Adrenal gland (tissue), 12 donors: ENCODE results near the gene AP2M1. TPM values are rescaled to one million over a fixed set of nuclear protein-coding genes. Genes with fewer than 3 reads are reported as not detected.
A peak's percentile ranks its signal among the peaks of the same experiment; 100 is the strongest.

ENCODE experiments used
- DNase-seq, 7 donors: peaks; one replicate each; pipeline ENCODE4 v3.0.0-alpha.2; 2019 to 2020
- H3K27ac ChIP-seq, 5 donors: fragments of 200-600 bp; sonication (generic) in 4 of 5; 1 replicate in 3 of 5; 2 replicates in 2 of 5; pipeline versions ENCODE4 v1.5.1 to v1.8.0; 2016 to 2020; ENCODE audit warnings: mild to moderate bottlenecking in 1 of 5
- H3K27me3 ChIP-seq: fragments of 200-600 bp; 2 replicates; pipeline ENCODE4 v1.8.0; 2021
- H3K36me3 ChIP-seq, 2 donors: fragments of 200-600 bp; replicated peaks in 1 of 2; 1 replicate in 1 of 2; 2 replicates in 1 of 2; pipeline versions ENCODE4 v1.5.1 to v1.8.0; 2018 to 2022
- H3K4me1 ChIP-seq, 2 donors: fragments of 200-600 bp; replicated peaks in 1 of 2; 1 replicate in 1 of 2; 2 replicates in 1 of 2; pipeline versions ENCODE4 v1.5.1 to v1.8.0; 2018 to 2021
- H3K4me3 ChIP-seq, 4 donors: fragments of 200-600 bp; sonication (generic) in 3 of 4; one replicate each; pipeline ENCODE4 v1.5.1; 2016 to 2018
- H3K9me3 ChIP-seq, 3 donors: fragments of 200-600 bp; sonication (generic) in 1 of 3; replicated peaks in 1 of 3; 1 replicate in 2 of 3; 2 replicates in 1 of 3; pipeline versions ENCODE4 v1.5.1 to v1.8.0; 2016 to 2021
- POLR2A ChIP-seq, 2 donors: fragments of 450-650 bp; IDR thresholded peaks; one replicate each; pipeline ENCODE4 v1.6.1; 2017; ENCODE audit warnings: antibody characterized with exemption in 2 of 2, mild to moderate bottlenecking in 2 of 2, moderate library complexity in 1 of 2
- whole genome bisulfite sequencing, 4 donors: extraction: QIAGEN DNeasy Blood & Tissue Kit in 2 of 4; methylation state at CpG; one replicate each; pipeline versions ENCODE4 v1.1.5 to v1.1.7; 2013 to 2017; 5-methylcytosine and 5-hydroxymethylcytosine counted together
- intact Hi-C, 2 donors: fragments of 100-400 bp; cut with DNase I; formaldehyde crosslinking; loops; one replicate each; pipeline versions ENCODE4 v1.14.1 to v1.15.0; 2022 to 2023
- polyA plus RNA-seq, 3 donors: library from polyadenylated mRNA; stranded (reverse); fragments of 200-250 nt in 2 of 3; fragments of 350-450 nt in 1 of 3; fragmentation: Illumina TruSeq in 1 of 3; extraction: RNeasy Lipid Tissue Mini Kit (QIAGEN cat#74804) in 1 of 3; gene quantifications; one replicate each; pipeline ENCODE4 v1.2.3, GENCODE V29; 2013 to 2014
- total RNA-seq, 9 donors: library from RNA; depleted of rRNA in 4 of 9; stranded (reverse); fragments of >200 nt in 4 of 9; fragments of 120-200 nt in 1 of 9; fragmentation: NEBNext Ultra II Directional in 1 of 9; extraction: Animal tissue kit (Norgen Biotek cat#: 25700) in 1 of 9; gene quantifications; one replicate each; pipeline versions ENCODE4 v1.1.0 to v1.2.4, GENCODE V29; 2013 to 2023
- TF ChIP-seq, protein P1 (sequence below), 6 experiments: fragments of 450-650 bp in 4 of 6; fragments of 200-600 bp in 2 of 6; sonication (generic) in 1 of 6; IDR thresholded peaks; 1 replicate in 5 of 6; 2 replicates in 1 of 6; pipeline versions ENCODE4 v1.5.1 to v1.8.0; 2016 to 2021; ENCODE audit warnings: antibody characterized with exemption in 6 of 6, mild to moderate bottlenecking in 2 of 6, moderate library complexity in 1 of 6
- donor health status: healthy with polysubstance abuse.
- donor health status: Bipolar disorder and iron deficiency.
- donor health status: DM: yes; HTN: yes; CAD: no.
- donor health status: DM: no; HTN: no; CAD: no.
- donor health status: DM: no; HTN: no; CAD: no.
- donor health status: DM: yes; HTN: yes; CAD: no.

The AP2M1 gene
- total and polyA plus RNA-seq, 12 donors: 250 to 882 (median 510) TPM

DNA sequence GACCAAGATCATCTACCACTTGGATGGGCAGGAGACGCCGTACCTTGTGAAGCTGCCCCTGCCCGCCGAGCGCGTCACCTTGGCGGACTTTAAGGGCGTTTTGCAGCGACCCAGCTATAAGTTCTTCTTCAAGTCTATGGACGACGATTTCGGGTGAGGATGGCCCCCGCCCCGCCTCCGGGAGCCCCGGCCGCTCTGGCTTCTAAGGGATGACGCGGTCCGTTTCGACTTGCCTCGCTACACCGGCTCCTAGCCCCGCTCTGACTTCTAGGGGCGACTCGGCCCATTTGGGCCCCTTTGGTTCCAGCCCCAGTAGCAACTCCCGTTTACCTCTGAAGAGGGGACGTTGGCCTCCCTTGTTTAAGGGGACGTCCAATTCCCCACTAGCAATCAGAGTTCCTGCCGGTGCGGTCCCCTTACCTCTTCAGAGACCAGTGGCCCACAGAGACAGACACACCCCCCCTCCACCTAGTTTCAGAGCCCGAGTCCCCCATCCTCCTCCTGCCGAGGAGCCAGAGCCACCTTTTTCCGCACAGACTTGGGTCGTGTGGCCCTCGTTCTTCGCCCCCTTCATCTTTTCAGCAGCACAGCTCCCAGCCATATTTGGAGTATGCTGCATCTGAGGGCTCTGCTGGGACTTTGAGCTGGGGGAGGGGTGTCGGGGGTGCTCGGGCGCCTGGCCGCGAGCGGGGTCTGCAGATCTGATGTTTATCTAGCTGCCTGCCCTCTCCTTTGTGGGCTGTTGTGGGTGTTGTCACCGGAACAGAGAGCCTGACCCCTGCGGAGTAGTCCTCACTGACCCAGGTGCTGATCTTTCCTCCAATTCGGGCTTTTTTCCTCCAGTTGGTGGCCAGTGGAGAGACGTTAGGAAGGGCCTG lies 18.8 kb upstream of the AP2M1 start:
- Histone ChIP-seq H3K27me3 (no peaks in the 10 kb centered on the region), H3K27ac (peak overlapping the region; percentile 48 to 95 (median 87)), H3K9me3 (no peaks in the 10 kb centered on the region), H3K36me3 (no peaks in the 10 kb centered on the region), H3K4me3 (peak overlapping the region; percentile 72 to 98 (median 84)), H3K4me1 (peaks cover 33 to 41% of the 10 kb centered on the region in 2 donors)
- intact Hi-C loops: no loop called here
- WGBS, 4 donors: 0 to 2% (median 1%) methylated on average over 18 to 47 of the region's 47 CpGs
- no peak for TF ChIP-seq POLR2A (IDR thresholded peaks at IDR 0.05)
- TF ChIP-seq, protein P1, sequence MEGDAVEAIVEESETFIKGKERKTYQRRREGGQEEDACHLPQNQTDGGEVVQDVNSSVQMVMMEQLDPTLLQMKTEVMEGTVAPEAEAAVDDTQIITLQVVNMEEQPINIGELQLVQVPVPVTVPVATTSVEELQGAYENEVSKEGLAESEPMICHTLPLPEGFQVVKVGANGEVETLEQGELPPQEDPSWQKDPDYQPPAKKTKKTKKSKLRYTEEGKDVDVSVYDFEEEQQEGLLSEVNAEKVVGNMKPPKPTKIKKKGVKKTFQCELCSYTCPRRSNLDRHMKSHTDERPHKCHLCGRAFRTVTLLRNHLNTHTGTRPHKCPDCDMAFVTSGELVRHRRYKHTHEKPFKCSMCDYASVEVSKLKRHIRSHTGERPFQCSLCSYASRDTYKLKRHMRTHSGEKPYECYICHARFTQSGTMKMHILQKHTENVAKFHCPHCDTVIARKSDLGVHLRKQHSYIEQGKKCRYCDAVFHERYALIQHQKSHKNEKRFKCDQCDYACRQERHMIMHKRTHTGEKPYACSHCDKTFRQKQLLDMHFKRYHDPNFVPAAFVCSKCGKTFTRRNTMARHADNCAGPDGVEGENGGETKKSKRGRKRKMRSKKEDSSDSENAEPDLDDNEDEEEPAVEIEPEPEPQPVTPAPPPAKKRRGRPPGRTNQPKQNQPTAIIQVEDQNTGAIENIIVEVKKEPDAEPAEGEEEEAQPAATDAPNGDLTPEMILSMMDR (IDR thresholded peaks at IDR 0.05): no peak
- DNase-seq: peak in 6 of 7 donors; percentile 46 to 72 (median 52)

DNA sequence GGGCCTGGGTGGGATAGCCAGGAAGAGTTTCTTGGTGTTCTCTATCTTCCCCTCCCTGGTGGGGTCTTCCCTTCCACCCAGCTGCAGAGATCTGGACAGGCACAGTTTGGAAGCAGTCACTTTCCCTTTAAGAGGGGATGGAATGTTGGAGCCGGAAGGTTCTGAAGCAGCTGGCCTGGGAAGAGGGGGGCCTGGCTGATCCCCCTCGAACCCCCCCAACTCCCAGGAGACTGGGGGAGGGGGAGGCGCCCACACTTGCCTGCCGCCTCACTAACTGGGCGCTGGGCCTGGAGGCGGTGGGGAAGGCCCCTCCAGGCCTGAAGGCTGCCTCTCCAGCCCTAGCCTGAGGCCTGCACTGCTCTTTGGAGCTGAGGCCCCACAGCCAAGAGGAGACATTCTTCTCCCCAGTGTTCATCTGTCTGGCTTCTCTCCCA lies 18.1 kb upstream of the AP2M1 start:
- H3K4me1 ChIP-seq: peaks cover 39 to 48% of the 10 kb centered on the region in 2 donors
- WGBS, 4 donors: 0 to 2% (median 0%) methylated on average over 6 of the region's 6 CpGs; no CpG with 5 or more reads in 1 of the 4 donors
- H3K36me3 ChIP-seq: no peaks in the 10 kb centered on the region
- peak; percentile 50 to 73 (median 58) for DNase-seq
- intact Hi-C loops: no loop called here
- H3K27ac ChIP-seq: peak overlapping the region in 4 of 5 donors; percentile 76 to 95 (median 88)
- H3K9me3 ChIP-seq: no peaks in the 10 kb centered on the region
- H3K4me3 ChIP-seq: peak overlapping the region; percentile 72 to 98 (median 84)
- no peaks in the 10 kb centered on the region for H3K27me3 ChIP-seq
- TF ChIP-seq POLR2A (IDR thresholded peaks at IDR 0.05): no peak
- TF ChIP-seq, protein P1 (IDR thresholded peaks at IDR 0.05): no peak

DNA sequence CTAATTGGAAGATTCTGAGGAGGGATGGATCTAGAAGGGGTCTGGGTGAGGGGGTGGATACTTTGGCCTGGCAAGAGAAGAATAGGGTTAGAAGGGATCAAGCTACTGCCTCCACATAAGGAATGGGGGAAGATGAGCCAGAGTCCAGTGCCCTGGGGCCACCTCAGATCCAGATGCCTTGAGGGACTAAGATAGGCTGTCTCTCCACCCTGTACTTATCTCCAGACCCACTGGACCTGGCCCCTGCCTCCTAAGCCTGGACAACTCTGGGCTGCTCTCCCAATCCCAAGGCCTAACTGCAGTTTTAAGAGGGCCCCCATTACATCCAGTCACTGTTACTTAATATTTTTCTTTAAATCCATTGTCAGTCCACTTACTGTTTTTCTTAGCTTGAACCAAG lies 17.4 kb upstream of the AP2M1 start:
- H3K27me3 ChIP-seq: no peaks in the 10 kb centered on the region
- no peaks in the 10 kb centered on the region for H3K9me3 ChIP-seq
- peak overlapping the region in 3 of 4 donors; percentile 72 to 98 (median 78) for H3K4me3 ChIP-seq
- peak overlapping the region in 4 of 5 donors; percentile 76 to 95 (median 88) for H3K27ac ChIP-seq
- intact Hi-C loops: no loop called here
- H3K4me1 ChIP-seq: peaks cover 46 to 54% of the 10 kb centered on the region in 2 donors
- no peaks in the 10 kb centered on the region for H3K36me3 ChIP-seq
- no peak for DNase-seq
- no peak for TF ChIP-seq POLR2A (IDR thresholded peaks at IDR 0.05)
- TF ChIP-seq, protein P1 (IDR thresholded peaks at IDR 0.05): no peak

DNA sequence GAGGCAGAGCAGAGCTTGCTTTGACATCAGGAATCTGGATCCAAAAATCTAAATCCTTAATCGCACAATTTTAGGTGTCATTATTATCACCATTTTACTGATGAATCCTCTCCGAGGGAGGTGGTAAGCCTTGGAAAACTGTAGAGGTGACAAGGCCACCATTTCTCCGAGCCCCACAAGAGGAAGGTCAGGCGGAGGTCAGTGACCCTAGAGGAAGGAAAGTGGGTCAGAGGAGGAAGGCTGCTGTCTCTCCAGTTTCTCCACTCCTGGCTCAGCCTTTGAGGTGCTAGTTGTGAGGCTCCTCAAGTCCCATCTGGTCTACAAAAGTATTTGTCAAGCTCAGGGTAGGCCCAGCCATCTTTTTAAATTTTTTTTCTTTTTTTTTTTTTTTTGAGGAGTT lies 16.3 kb upstream of the AP2M1 start:
- no peaks in the 10 kb centered on the region for H3K9me3 ChIP-seq
- TF ChIP-seq POLR2A (IDR thresholded peaks at IDR 0.05): no peak
- TF ChIP-seq, protein P1 (IDR thresholded peaks at IDR 0.05): no peak
- WGBS, 4 donors: 23 to 31% (median 27%) methylated on average over 4 of the region's 4 CpGs
- no peak for DNase-seq
- no peaks in the 10 kb centered on the region for H3K27me3 ChIP-seq
- H3K4me1 ChIP-seq: peaks cover 46 to 54% of the 10 kb centered on the region in 2 donors
- H3K4me3 ChIP-seq: no peak overlapping the region
- intact Hi-C loops: no loop called here
- peaks cover 0 to 8% of the 10 kb centered on the region in 2 donors for H3K36me3 ChIP-seq
- H3K27ac ChIP-seq: peak overlapping the region in 3 of 5 donors; percentile 30 to 87 (median 71)
